ENCODE results near the gene ELL2. TPM values are rescaled to one million over a fixed set of nuclear protein-coding genes. Genes with fewer than 3 reads are reported as not detected.

The ELL2 gene
- total and polyA plus RNA-seq, 9 of the 15 experiments (the other 6 are each of a cell fraction or from before 2014, with no cell fraction given): 4.3 to 18.3 (median 14.5) TPM

DNA sequence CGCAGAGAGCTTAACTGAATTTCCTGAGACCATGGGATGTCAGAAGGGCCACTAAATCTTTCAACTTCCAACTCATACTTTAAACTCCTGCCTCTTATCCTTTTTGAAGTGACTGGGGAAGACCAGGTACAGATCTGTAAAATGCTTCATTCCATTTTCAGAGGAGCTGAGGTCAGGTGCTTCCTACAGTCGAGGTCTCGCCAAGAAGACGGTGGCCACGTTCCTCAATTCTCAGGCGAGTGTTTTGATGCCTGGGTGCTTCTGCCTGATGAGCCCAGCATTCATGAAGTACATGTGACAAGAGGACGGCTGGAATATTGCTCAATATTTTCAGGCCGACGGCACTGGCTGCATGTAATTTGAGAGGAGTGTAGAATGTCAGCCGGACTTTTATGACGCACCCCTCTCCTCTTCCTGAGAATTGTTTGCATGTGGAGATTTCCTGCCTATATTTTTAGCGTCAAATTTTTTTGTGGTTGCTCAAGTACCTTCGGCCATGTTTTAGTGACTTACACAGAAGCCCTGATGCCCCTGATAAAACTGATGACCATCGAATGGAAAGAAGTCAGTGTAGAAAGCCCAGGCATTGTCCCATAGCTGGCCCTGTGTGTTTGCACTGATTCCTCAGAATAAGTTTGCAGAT, 100.3 kb downstream of the ELL2 start:
- Histone ChIP-seq H3K4me2 (ENCODE audit: insufficient read depth, low read length) (peak overlapping the region; percentile 37; the same call in 1 of the 2 replicates), H3K27ac (ENCODE audit: extremely low read depth, low read depth, low read length) (no peak overlapping the region), H4K20me1 (replicated peaks; ENCODE audit: control insufficient read depth, insufficient read depth, low read length) (no peaks in the 10 kb centered on the region), H3K27me3 (ENCODE audit: control insufficient read depth in 2 of 2, insufficient read depth in 2 of 2, low read length in 2 of 2) (0 out of 5 replicates have a peak, but pooled peaks cover 0 to 4% of the 10 kb centered on the region in 2 experiments), H2AFZ (ENCODE audit: low read depth, low read length) (0 out of 2 replicates have a peak overlapping the region, but pooled peaks have one; percentile 17), H3K9ac (ENCODE audit: insufficient read depth in 1 of 2, low read depth in 2 of 2, low read length in 2 of 2) (no peak overlapping the region; a peak in 1 of 4 replicates), H3K36me3 (ENCODE audit: control insufficient read depth, insufficient read depth, low read length) (no peaks in the 10 kb centered on the region), H3K9me1 (ENCODE audit: control insufficient read depth, insufficient read depth, low read length) (no peaks in the 10 kb centered on the region), H3K4me1 (replicated peaks in 1 of 2; ENCODE audit: control insufficient read depth in 2 of 2, insufficient read depth in 2 of 2, low read length in 2 of 2) (peaks cover 12 to 15% of the 10 kb centered on the region in 2 experiments), H3K79me2 (ENCODE audit: control insufficient read depth, insufficient read depth, low read length) (no peaks in the 10 kb centered on the region), H3K9me3 (replicated peaks; ENCODE audit: control insufficient read depth, insufficient read depth, low read depth, low read length) (no peaks in the 10 kb centered on the region), H3K4me3 (no peak overlapping the region)
- WGBS (ENCODE audit: insufficient coverage, low coverage, missing lambda C conversion rate): 15% methylated on average over 14 of the region's 14 CpGs
- FAIRE-seq (no peak), DNase-seq (ENCODE audit: extremely low read depth in 1 of 4, low spot score in 3 of 4) (peak in 1 of 4 experiments; percentile 50), ATAC-seq (peak; percentile 16; the same call in 1 of the 3 replicates)
- in situ Hi-C loops (cut with MboI) (loop anchor here (5.0 kb wide), 1 partner anchor 476 kb away; no protein-coding TSS in a partner anchor), intact Hi-C loops (cut with micrococcal nuclease) (loop anchor here (2.0 kb wide), 2 partner anchors 23 to 99 kb away; partner anchors contain the start of gene ELL2)
- peak; percentile 80 for TF ChIP-seq CEBPG (CRISPR knock-in tag; IDR thresholded peaks at IDR 0.05)
- peak; percentile 97 for TF ChIP-seq CEBPG (tag; conservative IDR thresholded peaks at IDR 0.05 in 1 of 2, IDR thresholded peaks at IDR 0.05 in 1 of 2)
- TF ChIP-seq, protein P1, sequence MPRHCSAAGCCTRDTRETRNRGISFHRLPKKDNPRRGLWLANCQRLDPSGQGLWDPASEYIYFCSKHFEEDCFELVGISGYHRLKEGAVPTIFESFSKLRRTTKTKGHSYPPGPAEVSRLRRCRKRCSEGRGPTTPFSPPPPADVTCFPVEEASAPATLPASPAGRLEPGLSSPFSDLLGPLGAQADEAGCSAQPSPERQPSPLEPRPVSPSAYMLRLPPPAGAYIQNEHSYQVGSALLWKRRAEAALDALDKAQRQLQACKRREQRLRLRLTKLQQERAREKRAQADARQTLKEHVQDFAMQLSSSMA (CRISPR knock-in tag; IDR thresholded peaks at IDR 0.05): no peak
- TF ChIP-seq, protein P2, sequence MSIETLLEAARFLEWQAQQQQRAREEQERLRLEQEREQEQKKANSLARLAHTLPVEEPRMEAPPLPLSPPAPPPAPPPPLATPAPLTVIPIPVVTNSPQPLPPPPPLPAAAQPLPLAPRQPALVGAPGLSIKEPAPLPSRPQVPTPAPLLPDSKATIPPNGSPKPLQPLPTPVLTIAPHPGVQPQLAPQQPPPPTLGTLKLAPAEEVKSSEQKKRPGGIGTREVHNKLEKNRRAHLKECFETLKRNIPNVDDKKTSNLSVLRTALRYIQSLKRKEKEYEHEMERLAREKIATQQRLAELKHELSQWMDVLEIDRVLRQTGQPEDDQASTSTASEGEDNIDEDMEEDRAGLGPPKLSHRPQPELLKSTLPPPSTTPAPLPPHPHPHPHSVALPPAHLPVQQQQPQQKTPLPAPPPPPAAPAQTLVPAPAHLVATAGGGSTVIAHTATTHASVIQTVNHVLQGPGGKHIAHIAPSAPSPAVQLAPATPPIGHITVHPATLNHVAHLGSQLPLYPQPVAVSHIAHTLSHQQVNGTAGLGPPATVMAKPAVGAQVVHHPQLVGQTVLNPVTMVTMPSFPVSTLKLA (conservative IDR thresholded peaks at IDR 0.05): 0 out of 4 replicates have a peak, but pooled peaks of 1 of the 2 experiments have one; percentile 12
- no peak for TF ChIP-seq PHTF2 (CRISPR knock-in tag; IDR thresholded peaks at IDR 0.05)
- peak; percentile 59 for TF ChIP-seq L3MBTL2 (IDR thresholded peaks at IDR 0.05)
- TF ChIP-seq, protein P3, sequence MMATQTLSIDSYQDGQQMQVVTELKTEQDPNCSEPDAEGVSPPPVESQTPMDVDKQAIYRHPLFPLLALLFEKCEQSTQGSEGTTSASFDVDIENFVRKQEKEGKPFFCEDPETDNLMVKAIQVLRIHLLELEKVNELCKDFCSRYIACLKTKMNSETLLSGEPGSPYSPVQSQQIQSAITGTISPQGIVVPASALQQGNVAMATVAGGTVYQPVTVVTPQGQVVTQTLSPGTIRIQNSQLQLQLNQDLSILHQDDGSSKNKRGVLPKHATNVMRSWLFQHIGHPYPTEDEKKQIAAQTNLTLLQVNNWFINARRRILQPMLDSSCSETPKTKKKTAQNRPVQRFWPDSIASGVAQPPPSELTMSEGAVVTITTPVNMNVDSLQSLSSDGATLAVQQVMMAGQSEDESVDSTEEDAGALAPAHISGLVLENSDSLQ (IDR thresholded peaks at IDR 0.05): 0 out of 2 replicates have a peak, but pooled peaks have one; percentile 42
- no peak for TF ChIP-seq SRSF9 (IDR thresholded peaks at IDR 0.05; ENCODE audit: borderline replicate concordance, low read depth, low read length)
- peak; percentile 96 for TF ChIP-seq CEBPB (tag; IDR thresholded peaks at IDR 0.05)
- TF ChIP-seq TAF1 (IDR thresholded peaks at IDR 0.05; ENCODE audit: control insufficient read depth, extremely low read depth, insufficient read depth, low read length, severe bottlenecking): no peak
- no peak for TF ChIP-seq NR2C2 (CRISPR knock-in tag; IDR thresholded peaks at IDR 0.05)
- TF ChIP-seq NR2C2 (tag; IDR thresholded peaks at IDR 0.05): peak; percentile 28; the same call in 1 of the 2 replicates
- 0 out of 2 replicates have a peak, but pooled peaks have one; percentile 13 for TF ChIP-seq HDAC2 (IDR thresholded peaks at IDR 0.05)
- 0 out of 2 replicates have a peak, but pooled peaks have one; percentile 14 for TF ChIP-seq MYC (IDR thresholded peaks at IDR 0.05; ENCODE audit: low read depth, low read length)
- TF ChIP-seq MYC (CRISPR knock-in tag; IDR thresholded peaks at IDR 0.05; ENCODE audit: borderline replicate concordance, low read depth): no peak
- TF ChIP-seq NRF1 (conservative IDR thresholded peaks at IDR 0.05 in 1 of 2, IDR thresholded peaks at IDR 0.05 in 1 of 2): 0 out of 4 replicates have a peak, but pooled peaks of 1 of the 2 experiments have one; percentile 15
- peak; percentile 16 for TF ChIP-seq MEIS2 (IDR thresholded peaks at IDR 0.05; ENCODE audit: partially characterized antibody)
- no peak for TF ChIP-seq RBFOX2 (IDR thresholded peaks at IDR 0.05; ENCODE audit: low read depth, low read length)
- peak; percentile 67; the same call in 1 of the 2 replicates for TF ChIP-seq PHF21A (IDR thresholded peaks at IDR 0.05; ENCODE audit: borderline replicate concordance, low read depth)
- no TSS peak for BruUV-seq (replicated peaks)
- POLR2A ChIA-PET: interaction anchor here (0.6 to 1.0 kb wide), 4 partner anchors 8 to 117 kb away, joined by 3 to 4 read pairs (median 3); no protein-coding TSS in a partner anchor
- CTCF ChIA-PET (ENCODE audit: low intra/inter-chr PET ratio): no interaction called here

All from K562 (cell line).